IPS-NIHi7 (cell line): Measurements from ENCODE around the gene DEFB124.

Experiments
- DNase-seq: peaks from one replicate; pipeline ENCODE4 v3.0.0; 2012; ENCODE audit warnings: mixed read lengths; ENCODE audit errors: extremely low spot score

Gene DEFB124

GRCh38 chr20:31425797-31426196 lies 49.1 kb downstream of the DEFB124 start:
- DNase-seq: no peak

DNA sequence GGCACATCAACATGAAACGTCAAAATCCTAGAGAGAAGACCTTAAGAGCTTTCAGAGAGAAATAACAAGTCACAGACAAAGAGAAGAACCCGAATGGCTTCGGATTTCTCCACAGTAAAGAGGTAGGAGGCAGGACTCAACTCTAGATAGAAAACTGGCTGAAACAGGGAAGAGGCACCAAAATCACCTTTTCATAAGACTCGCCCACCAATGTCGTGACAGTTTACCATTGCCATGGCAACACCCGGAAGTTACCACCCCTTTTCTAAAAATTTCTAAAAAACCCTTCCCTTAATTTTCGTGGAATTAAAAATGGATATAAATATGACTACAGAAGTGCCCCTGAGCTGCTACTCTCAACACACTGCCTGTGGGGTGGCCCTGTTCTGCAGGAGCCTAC lies 56.6 kb downstream of the DEFB124 start:
- DNase-seq: no peak

- DNase-seq: no peak
Measured at GRCh38 chr20:31415653-31416052, 59.3 kb downstream of the DEFB124 start.
